GM18502 (cell line): ENCODE results near the gene USP46.

Experiments
- ATAC-seq: cut with Tn5 transposase; IDR thresholded peaks from one replicate; pipeline ENCODE4 v1.9.1; 2021; ENCODE audit warnings: mild to moderate bottlenecking; ENCODE audit not compliant: unreplicated experiment, poor library complexity

Gene USP46

GRCh38 chr4:52657618-52658501, 1.2 kb downstream of the USP46 start:
- no peak for ATAC-seq

GRCh38 chr4:52657292-52657617, 1.8 kb downstream of the USP46 start:
- ATAC-seq = no peak

GRCh38 chr4:52655506-52655905, 3.6 kb downstream of the USP46 start:
- no peak for ATAC-seq

GRCh38 chr4:52651996-52652672, 7.0 kb downstream of the USP46 start:
- no peak for ATAC-seq

- ATAC-seq = no peak
Measured at GRCh38 chr4:52648836-52649235, 10.3 kb downstream of the USP46 start.

GRCh38 chr4:52646741-52647140, 12.4 kb downstream of the USP46 start:
- ATAC-seq = no peak

GRCh38 chr4:52646096-52646495, 13.0 kb downstream of the USP46 start:
- no peak for ATAC-seq

- ATAC-seq = no peak
Measured at GRCh38 chr4:52645300-52645699, 13.8 kb downstream of the USP46 start.

- ATAC-seq = no peak
Measured at GRCh38 chr4:52643785-52644244, 15.3 kb downstream of the USP46 start.

- no peak for ATAC-seq
Measured at GRCh38 chr4:52643190-52643589, 15.9 kb downstream of the USP46 start.

GRCh38 chr4:52641854-52642563, 17.1 kb downstream of the USP46 start:
- ATAC-seq = peak; percentile 90

GRCh38 chr4:52640808-52641565, 18.1 kb downstream of the USP46 start:
- no peak for ATAC-seq

- ATAC-seq = peak; percentile 46
Measured at GRCh38 chr4:52638717-52639116, 20.4 kb downstream of the USP46 start.

GRCh38 chr4:52637116-52637515, 22.0 kb downstream of the USP46 start:
- ATAC-seq = no peak

GRCh38 chr4:52635560-52635959, 23.5 kb downstream of the USP46 start:
- ATAC-seq = no peak

GRCh38 chr4:52635130-52635529, 24.0 kb downstream of the USP46 start:
- no peak for ATAC-seq

GRCh38 chr4:52633846-52634245, 25.3 kb downstream of the USP46 start:
- no peak for ATAC-seq

GRCh38 chr4:52628974-52629373, 30.1 kb downstream of the USP46 start:
- no peak for ATAC-seq

GRCh38 chr4:52628543-52628942, 30.6 kb downstream of the USP46 start:
- ATAC-seq = no peak

GRCh38 chr4:52627876-52628275, 31.2 kb downstream of the USP46 start:
- no peak for ATAC-seq
